ENCODE measurements around the gene KCTD5. TPM values are rescaled to one million over a fixed set of nuclear protein-coding genes. Genes with fewer than 3 reads are reported as not detected.

KCTD5 gene
- total RNA-seq, 1 donor from 2014 or later = 17.5 TPM

Other genes starting within 250 kb of the KCTD5 start
- gene TEDC2, start 222.4 kb upstream of the KCTD5 start, total RNA-seq = 3.9 TPM
- 3.2 TPM for gene NTN3, start 211.2 kb upstream of the KCTD5 start, total RNA-seq
- gene TBC1D24, start 207.4 kb upstream of the KCTD5 start, total RNA-seq = 22.1 TPM
- 14.8 TPM for gene ATP6V0C, start 168.6 kb upstream of the KCTD5 start, total RNA-seq
- gene AMDHD2, start 162.2 kb upstream of the KCTD5 start, total RNA-seq = 9.6 TPM
- gene CEMP1, start 151.1 kb upstream of the KCTD5 start, total RNA-seq = not detected
- 29.3 TPM for gene PDPK1, start 144.5 kb upstream of the KCTD5 start, total RNA-seq
- 2.0 TPM for gene PRSS27, start 37.7 kb downstream of the KCTD5 start, total RNA-seq
- 81.6 TPM for gene SRRM2, start 70.1 kb downstream of the KCTD5 start, total RNA-seq
- 70.8 TPM for gene ELOB, start 94.8 kb downstream of the KCTD5 start, total RNA-seq
- gene PRSS33, start 105.0 kb downstream of the KCTD5 start, total RNA-seq = 0.25 TPM
- gene PRSS41, start 115.9 kb downstream of the KCTD5 start, total RNA-seq = not detected
- not detected for gene PRSS21, start 134.7 kb downstream of the KCTD5 start, total RNA-seq
- 0.25 TPM for gene ZG16B, start 147.8 kb downstream of the KCTD5 start, total RNA-seq
- gene PRSS22, start 175.6 kb downstream of the KCTD5 start, total RNA-seq = not detected
- gene FLYWCH2, start 200.7 kb downstream of the KCTD5 start, total RNA-seq = 28.3 TPM
- gene FLYWCH1, start 229.4 kb downstream of the KCTD5 start, total RNA-seq = 19.4 TPM